ENCODE measurements around the gene CLEC6A.
"Not testable (repeated sequence)": the region's sequence is repeated elsewhere in the genome, so short reads cannot be mapped to it uniquely, and the experiment has no call there.

The CLEC6A gene

GRCh38 chr12:8455727-8456360 lies at the start of gene CLEC6A:
TSS of gene CLEC6A (plus strand) at chr12:8455962. CDS start at chr12:8456112, 150 bp downstream.
- H3K27ac Mint-ChIP-seq, result peak within 1 kb of the TSS; percentile 28
- H3K36me3 Mint-ChIP-seq (ENCODE audit: low read depth), result peaks cover 6% of the 10 kb centered on the region
- peak within 1 kb of the TSS; percentile 4 for H3K4me3 Mint-ChIP-seq
- H3K9me3 Mint-ChIP-seq, result peaks cover 10% of the 10 kb centered on the region
- H3K27me3 Mint-ChIP-seq, result no peaks in the 10 kb centered on the region
- H3K4me1 Mint-ChIP-seq (ENCODE audit: low read depth), result peaks cover 47% of the 10 kb centered on the region
- intact Hi-C loops (cut with micrococcal nuclease), result no loop called here

GRCh38 chr12:8419576-8419975 lies 36.2 kb upstream of the CLEC6A start:
- H3K4me3 Mint-ChIP-seq; H3K36me3 Mint-ChIP-seq (ENCODE audit: low read depth); H3K9me3 Mint-ChIP-seq; H3K27ac Mint-ChIP-seq; intact Hi-C loops (cut with micrococcal nuclease); H3K27me3 Mint-ChIP-seq; H3K4me1 Mint-ChIP-seq (ENCODE audit: low read depth): not testable (repeated sequence)

- Mint-ChIP-seq H3K27me3 (no peaks in the 10 kb centered on the region), H3K4me3 (no peak overlapping the region), H3K9me3 (no peaks in the 10 kb centered on the region), H3K36me3 (ENCODE audit: low read depth) (no peaks in the 10 kb centered on the region), H3K27ac (no peak overlapping the region), H3K4me1 (ENCODE audit: low read depth) (no peaks in the 10 kb centered on the region)
- intact Hi-C loops (cut with micrococcal nuclease), result no loop called here
Observed at GRCh38 chr12:8420506-8420905, 35.3 kb upstream of the CLEC6A start.

GRCh38 chr12:8444536-8445278 lies 11.1 kb upstream of the CLEC6A start:
- H3K4me1 Mint-ChIP-seq (ENCODE audit: low read depth); H3K9me3 Mint-ChIP-seq; H3K27me3 Mint-ChIP-seq; H3K27ac Mint-ChIP-seq; H3K4me3 Mint-ChIP-seq; intact Hi-C loops (cut with micrococcal nuclease); H3K36me3 Mint-ChIP-seq (ENCODE audit: low read depth): not testable (repeated sequence)

- H3K27ac Mint-ChIP-seq, result no peak overlapping the region
- intact Hi-C loops (cut with micrococcal nuclease), result no loop called here
Observed at GRCh38 chr12:8445731-8446130, 10.0 kb upstream of the CLEC6A start.

GRCh38 chr12:8446642-8447547 lies 8.9 kb upstream of the CLEC6A start:
- intact Hi-C loops (cut with micrococcal nuclease), result no loop called here
- Mint-ChIP-seq H3K27ac (no peak overlapping the region), H3K36me3 (ENCODE audit: low read depth) (no peaks in the 10 kb centered on the region)

More at GRCh38 chr12:8445731-8446130, 10.0 kb upstream of the CLEC6A start:
- Mint-ChIP-seq H3K36me3 (ENCODE audit: low read depth) (no peaks in the 10 kb centered on the region), H3K4me3 (no peak overlapping the region), H3K4me1 (ENCODE audit: low read depth) (peaks cover 6% of the 10 kb centered on the region), H3K9me3 (no peaks in the 10 kb centered on the region), H3K27me3 (peaks cover 1% of the 10 kb centered on the region)

GRCh38 chr12:8449355-8449859 lies 6.4 kb upstream of the CLEC6A start:
- peaks cover 22% of the 10 kb centered on the region for H3K4me1 Mint-ChIP-seq (ENCODE audit: low read depth)
- no peaks in the 10 kb centered on the region for H3K27me3 Mint-ChIP-seq
- H3K27ac Mint-ChIP-seq, result no peak overlapping the region
- H3K4me3 Mint-ChIP-seq, result no peak overlapping the region
- no peaks in the 10 kb centered on the region for H3K36me3 Mint-ChIP-seq (ENCODE audit: low read depth)
- intact Hi-C loops (cut with micrococcal nuclease), result no loop called here
- H3K9me3 Mint-ChIP-seq, result no peaks in the 10 kb centered on the region

More at GRCh38 chr12:8446642-8447547, 8.9 kb upstream of the CLEC6A start:
- Mint-ChIP-seq H3K4me3 (no peak overlapping the region), H3K4me1 (ENCODE audit: low read depth) (peaks cover 6% of the 10 kb centered on the region), H3K9me3 (no peaks in the 10 kb centered on the region), H3K27me3 (peaks cover 1% of the 10 kb centered on the region)

- Mint-ChIP-seq H3K27ac (no peak overlapping the region), H3K4me3 (no peak overlapping the region), H3K9me3 (no peaks in the 10 kb centered on the region), H3K36me3 (ENCODE audit: low read depth) (no peaks in the 10 kb centered on the region), H3K27me3 (no peaks in the 10 kb centered on the region), H3K4me1 (ENCODE audit: low read depth) (peaks cover 40% of the 10 kb centered on the region)
- intact Hi-C loops (cut with micrococcal nuclease), result no loop called here
Observed at GRCh38 chr12:8452036-8452435, 3.7 kb upstream of the CLEC6A start.

- Mint-ChIP-seq H3K4me1 (ENCODE audit: low read depth) (peaks cover 46% of the 10 kb centered on the region), H3K27ac (no peak overlapping the region)
Observed at GRCh38 chr12:8453021-8453513, 2.7 kb upstream of the CLEC6A start.

GRCh38 chr12:8453796-8454195 lies 2.0 kb upstream of the CLEC6A start:
- intact Hi-C loops (cut with micrococcal nuclease), result no loop called here
- H3K36me3 Mint-ChIP-seq (ENCODE audit: low read depth), result no peaks in the 10 kb centered on the region
- no peaks in the 10 kb centered on the region for H3K27me3 Mint-ChIP-seq
- H3K27ac Mint-ChIP-seq, result no peak overlapping the region
- H3K4me1 Mint-ChIP-seq (ENCODE audit: low read depth), result peaks cover 48% of the 10 kb centered on the region
- H3K4me3 Mint-ChIP-seq, result no peak overlapping the region
- no peaks in the 10 kb centered on the region for H3K9me3 Mint-ChIP-seq

More at GRCh38 chr12:8453021-8453513, 2.7 kb upstream of the CLEC6A start:
- H3K36me3 Mint-ChIP-seq (ENCODE audit: low read depth), result no peaks in the 10 kb centered on the region
- no peak overlapping the region for H3K4me3 Mint-ChIP-seq
- H3K27me3 Mint-ChIP-seq, result no peaks in the 10 kb centered on the region
- no peaks in the 10 kb centered on the region for H3K9me3 Mint-ChIP-seq
- intact Hi-C loops (cut with micrococcal nuclease), result no loop called here

- H3K27ac Mint-ChIP-seq, result no peak overlapping the region
- no peak overlapping the region for H3K4me3 Mint-ChIP-seq
- H3K36me3 Mint-ChIP-seq (ENCODE audit: low read depth), result peaks cover 5% of the 10 kb centered on the region
- H3K4me1 Mint-ChIP-seq (ENCODE audit: low read depth), result peaks cover 46% of the 10 kb centered on the region
- no peaks in the 10 kb centered on the region for H3K27me3 Mint-ChIP-seq
- peaks cover 6% of the 10 kb centered on the region for H3K9me3 Mint-ChIP-seq
- intact Hi-C loops (cut with micrococcal nuclease), result no loop called here
Observed at GRCh38 chr12:8455271-8455670, 491 bp upstream of the CLEC6A start.

- Mint-ChIP-seq H3K36me3 (ENCODE audit: low read depth) (peaks cover 6% of the 10 kb centered on the region), H3K9me3 (peaks cover 10% of the 10 kb centered on the region), H3K27me3 (no peaks in the 10 kb centered on the region), H3K27ac (no peak overlapping the region), H3K4me3 (no peak overlapping the region), H3K4me1 (ENCODE audit: low read depth) (peaks cover 16% of the 10 kb centered on the region)
- intact Hi-C loops (cut with micrococcal nuclease), result no loop called here
Observed at GRCh38 chr12:8461426-8461825, 5.7 kb downstream of the CLEC6A start.

- no peak overlapping the region for H3K4me3 Mint-ChIP-seq
- H3K36me3 Mint-ChIP-seq (ENCODE audit: low read depth), result no peaks in the 10 kb centered on the region
- intact Hi-C loops (cut with micrococcal nuclease), result no loop called here
- peaks cover 16% of the 10 kb centered on the region for H3K9me3 Mint-ChIP-seq
- H3K27ac Mint-ChIP-seq, result peak overlapping the region; percentile 76
- no peaks in the 10 kb centered on the region for H3K27me3 Mint-ChIP-seq
- H3K4me1 Mint-ChIP-seq (ENCODE audit: low read depth), result peaks cover 8% of the 10 kb centered on the region
Observed at GRCh38 chr12:8465301-8465996, 9.7 kb downstream of the CLEC6A start.
